HL-60 (cell line): ENCODE data around the gene GP1BB.
A peak's percentile ranks its signal among the peaks of the same experiment; 100 is the strongest.

Experiments used
- DNase-seq, 2 experiments: peaks; one replicate each; pipeline ENCODE4 v3.0.0-alpha.2; 2010 to 2020; ENCODE audit warnings: low read depth in 1 of 2, low spot score in 1 of 2
- H3K27ac ChIP-seq: fragments of 250-450 bp; sonication (Bioruptor Pico); replicated peaks from 2 replicates; pipeline ENCODE4 v1.5.1; 2020; ENCODE audit warnings: mild to moderate bottlenecking, moderate library complexity
- H3K27me3 ChIP-seq: fragments of 250-450 bp; sonication (Bioruptor Pico); 2 replicates; pipeline ENCODE4 v1.5.1; 2021; ENCODE audit warnings: mild to moderate bottlenecking, moderate library complexity; ENCODE audit not compliant: insufficient read depth, poor library complexity, severe bottlenecking
- H3K4me3 ChIP-seq: replicated peaks from 2 replicates; pipeline ENCODE4 v1.5.1; 2011; ENCODE audit warnings: mild to moderate bottlenecking, control low read depth, low read length; ENCODE audit not compliant: insufficient read depth
- CTCF ChIP-seq: IDR thresholded peaks from one replicate; pipeline ENCODE4 v1.5.1; 2011; ENCODE audit warnings: low read length, control low read depth, inconsistent platforms; ENCODE audit not compliant: insufficient read depth
- GABPA ChIP-seq: IDR thresholded peaks from 2 replicates; pipeline ENCODE4 v1.6.1; 2012; ENCODE audit warnings: low read depth
- POLR2AphosphoS5 ChIP-seq: IDR thresholded peaks from 2 replicates; pipeline ENCODE4 v1.6.1; 2012; ENCODE audit warnings: low read depth
- REST ChIP-seq: IDR thresholded peaks from 2 replicates; pipeline ENCODE4 v1.6.1; 2012; ENCODE audit warnings: low read depth; ENCODE audit not compliant: insufficient replicate concordance
- SPI1 ChIP-seq: IDR thresholded peaks from 2 replicates; pipeline ENCODE4 v1.6.1; 2012; ENCODE audit warnings: low read depth, mild to moderate bottlenecking, borderline replicate concordance

Gene GP1BB

GRCh38 chr22:19714312-19715187 lies 8.8 kb upstream of the GP1BB start, which contains the start of gene SEPTIN5:
Gene SEPTIN5 (plus strand): TSS chr22:19714503. CDS start chr22:19714589, 86 bp downstream.
- H3K27ac ChIP-seq = peak within 1 kb of the TSS; percentile 43
- H3K4me3 ChIP-seq = peak within 1 kb of the TSS; percentile 73
- TF ChIP-seq REST (no peak), POLR2AphosphoS5 (no peak), GABPA (no peak), SPI1 (no peak), CTCF (no peak)
- no peaks in the 10 kb centered on the region for H3K27me3 ChIP-seq
- no peak for DNase-seq

- H3K27me3 ChIP-seq = no peaks in the 10 kb centered on the region
- no peak for DNase-seq
- TF ChIP-seq REST = no peak
- TF ChIP-seq SPI1 = no peak
- TF ChIP-seq POLR2AphosphoS5 = no peak
- TF ChIP-seq GABPA = no peak
- TF ChIP-seq CTCF = no peak
- peak overlapping the region; percentile 43; the same call in 1 of the 2 replicates for H3K27ac ChIP-seq
- peak overlapping the region; percentile 73 for H3K4me3 ChIP-seq
Measured at GRCh38 chr22:19715188-19715930, 8.0 kb upstream of the GP1BB start.

GRCh38 chr22:19716041-19716828 lies 7.1 kb upstream of the GP1BB start:
- Histone ChIP-seq H3K27me3 (no peaks in the 10 kb centered on the region), H3K27ac (no peak overlapping the region), H3K4me3 (no peak overlapping the region)
- no peak for DNase-seq
- no peak for TF ChIP-seq POLR2AphosphoS5
- TF ChIP-seq REST = no peak
- TF ChIP-seq CTCF = no peak
- TF ChIP-seq GABPA = no peak
- TF ChIP-seq SPI1 = no peak
